Renal cortical epithelial cell (primary cell): Measurements from ENCODE around the gene MTURN. TPM values are rescaled to one million over a fixed set of nuclear protein-coding genes. Genes with fewer than 3 reads are reported as not detected.

Source experiments
- DNase-seq: peaks from one replicate; pipeline ENCODE4 v3.0.0-alpha.2; 2011; ENCODE audit warnings: low read depth
- total RNA-seq: library from RNA; depleted of rRNA; stranded (reverse); fragments of >200 nt; gene quantifications from 2 replicates; pipeline ENCODE4 v1.2.3, GENCODE V29; 2014

The MTURN gene
- total RNA-seq, 1 donor from 2014 or later, result 19.4 TPM

DNA sequence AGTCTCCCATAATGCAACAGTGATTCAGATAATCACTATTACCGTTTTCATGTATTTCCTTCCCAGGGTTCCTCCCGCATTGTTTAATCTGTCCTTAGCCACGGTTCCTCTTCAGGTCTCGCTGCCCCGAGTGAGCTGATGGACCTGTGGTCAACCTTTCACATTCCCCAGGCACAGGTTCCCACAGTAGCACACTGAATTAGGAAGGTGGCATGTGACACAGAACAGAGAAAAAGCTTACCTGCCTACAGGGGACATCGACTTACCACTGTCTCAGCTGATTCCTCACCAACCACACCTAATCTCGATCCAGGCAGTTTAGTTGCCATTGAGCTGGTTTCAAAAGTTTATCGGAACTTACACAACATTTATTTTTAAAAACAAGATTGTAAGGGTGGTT is 72.2 kb downstream of the MTURN start:
- peak; percentile 34 for DNase-seq

DNA sequence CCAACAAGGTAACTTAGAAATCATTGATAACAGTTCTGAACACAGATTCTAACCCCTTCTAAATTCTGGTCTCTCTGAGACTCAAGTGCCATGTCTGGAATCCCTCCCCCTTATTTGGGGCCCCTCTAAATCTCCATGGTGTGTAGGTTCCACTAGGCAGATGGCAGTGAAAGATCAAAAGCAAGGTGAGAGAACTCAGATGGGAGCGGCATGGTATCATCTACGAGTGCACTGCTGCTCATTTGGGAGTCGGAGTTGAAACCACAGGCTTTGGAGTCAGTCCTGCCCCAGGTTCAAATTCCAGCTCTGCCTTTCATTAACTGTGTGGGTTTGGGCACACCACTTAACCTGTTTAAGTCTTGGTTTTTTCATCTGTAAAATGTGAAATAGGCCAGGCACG is 72.6 kb downstream of the MTURN start:
- DNase-seq, result no peak

DNA sequence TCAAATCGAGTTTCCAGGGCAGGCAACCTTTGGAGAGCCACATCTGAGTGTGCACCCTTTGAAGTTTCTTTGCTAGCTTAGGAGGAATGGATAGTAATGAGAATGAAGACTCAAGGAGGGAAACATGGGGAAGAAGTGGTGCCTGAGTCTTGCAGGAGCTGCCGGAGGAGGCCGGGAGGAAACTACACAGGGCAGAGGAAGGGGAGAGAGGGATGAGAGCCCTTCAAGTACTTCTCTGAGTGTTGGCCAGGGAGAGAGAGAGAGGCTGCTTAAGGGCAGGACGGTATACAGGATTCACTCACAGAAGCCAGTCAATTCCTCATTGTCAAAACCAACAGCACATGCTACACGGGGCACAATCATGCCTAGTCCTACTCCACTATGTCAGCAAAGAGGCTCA is 75.2 kb downstream of the MTURN start:
- no peak for DNase-seq

Other genes with a start within 250 kb of the MTURN start
- gene SCRN1, start 145.2 kb upstream of the MTURN start, total RNA-seq, result 81.3 and 127 TPM in 2 replicates
- gene FKBP14, start 108.3 kb upstream of the MTURN start, total RNA-seq, result 16.3 and 35.4 TPM in 2 replicates
- gene PLEKHA8, start 106.6 kb upstream of the MTURN start, total RNA-seq, result 19.6 and 24.7 TPM in 2 replicates
- gene ZNRF2, start 149.6 kb downstream of the MTURN start, total RNA-seq, result 18.9 and 39.4 TPM in 2 replicates